ACHN (cell line): Measurements from ENCODE around the gene CYP2W1.
"Not testable (repeated sequence)": the region's sequence is repeated elsewhere in the genome, so short reads cannot be mapped to it uniquely, and the experiment has no call there.

Experiments
- DNase-seq: peaks from one replicate; pipeline ENCODE4 v3.0.0-alpha.2; 2015
- in situ Hi-C: cut with HindIII; loops from 2 replicates; pipeline ENCODE4 v1.10.0; 2017; ENCODE audit warnings: low sequenced_read_pairs, low pct_ligation_motif_present, low pct_unique_long_range_greater_than_20kb

Gene CYP2W1, protein sequence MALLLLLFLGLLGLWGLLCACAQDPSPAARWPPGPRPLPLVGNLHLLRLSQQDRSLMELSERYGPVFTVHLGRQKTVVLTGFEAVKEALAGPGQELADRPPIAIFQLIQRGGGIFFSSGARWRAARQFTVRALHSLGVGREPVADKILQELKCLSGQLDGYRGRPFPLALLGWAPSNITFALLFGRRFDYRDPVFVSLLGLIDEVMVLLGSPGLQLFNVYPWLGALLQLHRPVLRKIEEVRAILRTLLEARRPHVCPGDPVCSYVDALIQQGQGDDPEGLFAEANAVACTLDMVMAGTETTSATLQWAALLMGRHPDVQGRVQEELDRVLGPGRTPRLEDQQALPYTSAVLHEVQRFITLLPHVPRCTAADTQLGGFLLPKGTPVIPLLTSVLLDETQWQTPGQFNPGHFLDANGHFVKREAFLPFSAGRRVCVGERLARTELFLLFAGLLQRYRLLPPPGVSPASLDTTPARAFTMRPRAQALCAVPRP

DNA sequence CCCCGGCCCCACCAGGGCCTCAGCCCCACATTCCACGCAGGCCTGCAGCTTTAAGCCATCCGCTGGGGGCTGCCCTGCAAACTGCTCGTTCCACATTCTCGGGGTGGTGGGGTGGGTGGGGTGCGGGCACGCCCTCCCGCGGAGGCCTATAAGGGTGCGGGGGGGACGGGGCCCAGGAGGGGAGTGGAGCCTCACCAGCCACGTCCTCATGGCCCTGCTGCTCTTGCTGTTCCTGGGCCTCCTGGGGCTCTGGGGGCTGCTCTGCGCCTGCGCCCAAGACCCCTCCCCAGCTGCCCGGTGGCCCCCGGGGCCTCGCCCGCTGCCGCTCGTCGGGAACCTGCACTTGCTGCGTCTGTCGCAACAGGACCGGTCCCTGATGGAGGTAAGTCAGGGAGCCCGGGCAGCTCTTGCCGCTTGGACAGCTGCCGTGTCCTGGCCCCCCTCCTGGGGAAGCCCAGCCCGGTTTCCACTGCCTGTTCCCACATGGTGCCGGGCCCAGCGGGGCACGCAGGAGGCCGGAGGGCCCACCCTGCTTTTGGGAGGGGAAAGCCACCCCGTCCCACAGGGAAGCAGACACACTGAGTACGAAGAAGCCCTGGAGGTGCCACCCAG is at the start of gene CYP2W1:
Gene CYP2W1 (plus strand): TSS at position 178 of the 612 bp plus-strand sequence. CDS start 31 bp downstream, at position 209.
- DNase-seq, result no peak
- in situ Hi-C loops, result no loop called here

DNA sequence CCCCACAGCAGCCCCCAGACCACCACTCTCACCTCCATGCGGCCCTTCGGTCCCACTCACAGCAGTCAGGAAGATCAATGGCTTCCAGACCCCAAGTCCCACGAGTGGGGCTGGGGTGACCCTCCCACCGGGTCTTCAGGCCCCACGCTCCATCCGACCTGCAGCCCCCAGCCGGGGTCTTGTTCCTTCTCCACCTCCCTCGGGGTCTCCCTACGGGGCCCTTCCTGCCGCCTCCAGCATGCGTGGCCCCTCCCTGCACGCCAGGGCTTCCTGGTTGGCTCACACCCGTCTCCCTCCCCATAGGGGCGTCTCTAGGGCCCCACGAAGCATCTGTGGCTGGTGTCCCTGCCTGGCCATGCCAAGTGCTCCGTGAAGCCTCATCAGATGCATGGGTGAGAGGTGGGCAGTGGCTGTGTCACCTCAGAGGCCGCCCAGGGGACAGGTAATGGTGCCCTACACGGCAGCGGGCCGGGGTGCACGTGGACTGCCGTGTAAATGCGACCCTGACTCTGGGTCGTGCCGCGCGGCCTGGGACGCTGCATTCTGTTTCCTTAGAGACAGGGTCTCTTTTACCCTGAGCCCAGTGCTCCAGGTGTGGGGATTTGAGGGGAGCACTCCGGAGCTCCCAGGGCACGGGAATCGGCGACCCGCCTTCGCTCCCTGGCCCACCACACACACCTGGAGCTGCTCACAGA is 48.4 kb upstream of the CYP2W1 start:
- in situ Hi-C loops, result no loop called here
- DNase-seq, result no peak

DNA sequence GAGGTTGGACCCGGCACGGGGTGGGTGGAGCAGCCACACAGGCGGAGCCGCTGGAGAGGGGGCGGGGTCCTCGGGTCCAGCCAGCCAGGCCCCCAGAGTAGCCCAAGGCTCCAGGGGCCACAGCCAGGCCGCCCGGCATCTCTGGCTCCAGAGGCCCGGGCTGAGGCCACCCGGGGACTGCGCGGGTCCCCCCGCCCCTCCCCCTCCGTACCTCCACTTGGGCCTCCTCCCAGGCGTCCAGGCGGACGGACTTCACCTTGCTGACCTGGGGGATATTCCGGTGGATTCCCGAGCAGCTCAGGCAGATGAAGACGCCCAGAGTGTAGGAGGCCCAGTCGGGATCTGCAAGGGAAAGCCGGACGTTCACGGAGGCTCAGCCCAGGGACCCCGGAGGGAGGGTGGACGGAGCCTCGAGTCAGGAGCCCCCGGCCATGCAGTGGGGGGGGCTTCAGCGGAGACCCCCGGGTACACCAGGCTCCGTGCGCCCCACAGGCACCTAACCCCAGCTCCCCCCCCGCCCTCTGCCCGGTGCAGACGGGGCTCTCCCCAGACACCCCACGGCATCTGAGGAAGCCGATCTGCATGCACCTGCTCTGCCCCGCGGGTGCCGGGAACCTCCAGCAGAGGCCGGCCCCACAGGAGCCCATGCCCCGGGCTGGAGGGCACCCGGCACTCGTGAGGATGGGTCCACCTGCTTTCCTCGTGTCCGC is 47.7 kb upstream of the CYP2W1 start:
- DNase-seq, result no peak
- in situ Hi-C loops, result no loop called here

DNA sequence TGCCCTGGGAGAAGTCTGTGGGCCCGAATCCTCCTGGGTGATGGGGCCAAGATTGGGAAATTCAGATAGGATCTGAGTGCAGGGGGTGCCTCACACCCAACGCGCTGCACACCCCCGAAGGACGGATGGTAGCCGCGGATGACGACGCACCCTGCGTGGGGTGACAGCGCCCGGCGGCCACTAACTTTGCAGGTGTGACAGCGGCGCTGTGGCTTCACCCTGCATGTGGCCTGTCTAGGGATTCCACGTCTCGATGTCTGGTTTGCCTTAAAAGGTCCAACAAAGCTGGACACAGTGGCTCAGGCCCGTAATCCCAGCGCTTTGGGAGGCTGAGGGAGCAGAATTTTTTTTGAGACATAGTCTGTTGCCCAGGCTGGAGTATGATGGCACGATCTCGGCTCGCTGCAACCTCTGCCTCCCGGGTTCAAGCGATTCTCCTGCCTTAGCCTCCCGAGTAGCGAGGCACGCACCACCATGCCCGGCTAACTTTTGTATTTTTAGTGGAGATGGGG is 47.1 kb upstream of the CYP2W1 start:
- in situ Hi-C loops, result no loop called here
- no peak for DNase-seq

DNA sequence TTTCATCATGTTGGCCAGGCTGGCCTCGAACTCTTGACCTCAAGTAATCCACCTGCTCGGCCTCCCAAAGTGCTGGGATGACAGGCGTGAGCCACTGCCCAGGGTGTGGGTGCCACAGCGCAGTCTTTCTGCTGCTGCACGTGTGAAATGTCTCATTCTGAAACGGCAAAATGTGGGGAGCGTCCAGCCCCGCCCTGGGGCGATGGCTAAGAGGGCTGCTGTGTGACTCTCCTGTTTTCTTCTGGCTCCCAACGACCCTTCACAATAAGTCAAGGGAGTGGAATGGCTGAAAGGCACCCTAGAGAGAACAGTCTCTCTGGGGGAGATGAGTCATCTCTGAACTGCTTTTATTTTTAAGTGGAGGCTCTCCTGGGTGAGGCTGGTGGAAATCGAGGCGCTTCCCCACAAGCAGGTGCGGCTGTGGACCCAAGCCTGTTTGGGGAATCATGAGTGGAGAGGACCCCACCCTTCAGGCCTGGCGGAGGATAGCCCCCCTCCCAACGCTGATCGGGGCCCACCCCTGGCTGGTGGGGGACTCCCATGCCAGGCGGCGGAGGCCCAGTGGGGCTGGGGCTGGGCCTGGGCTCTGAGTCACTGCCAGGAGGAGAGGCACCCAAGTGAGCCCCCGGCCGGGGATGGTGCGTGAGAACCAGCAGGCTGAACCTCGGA is 46.5 kb upstream of the CYP2W1 start:
- DNase-seq, result peak; percentile 85
- in situ Hi-C loops, result no loop called here

DNA sequence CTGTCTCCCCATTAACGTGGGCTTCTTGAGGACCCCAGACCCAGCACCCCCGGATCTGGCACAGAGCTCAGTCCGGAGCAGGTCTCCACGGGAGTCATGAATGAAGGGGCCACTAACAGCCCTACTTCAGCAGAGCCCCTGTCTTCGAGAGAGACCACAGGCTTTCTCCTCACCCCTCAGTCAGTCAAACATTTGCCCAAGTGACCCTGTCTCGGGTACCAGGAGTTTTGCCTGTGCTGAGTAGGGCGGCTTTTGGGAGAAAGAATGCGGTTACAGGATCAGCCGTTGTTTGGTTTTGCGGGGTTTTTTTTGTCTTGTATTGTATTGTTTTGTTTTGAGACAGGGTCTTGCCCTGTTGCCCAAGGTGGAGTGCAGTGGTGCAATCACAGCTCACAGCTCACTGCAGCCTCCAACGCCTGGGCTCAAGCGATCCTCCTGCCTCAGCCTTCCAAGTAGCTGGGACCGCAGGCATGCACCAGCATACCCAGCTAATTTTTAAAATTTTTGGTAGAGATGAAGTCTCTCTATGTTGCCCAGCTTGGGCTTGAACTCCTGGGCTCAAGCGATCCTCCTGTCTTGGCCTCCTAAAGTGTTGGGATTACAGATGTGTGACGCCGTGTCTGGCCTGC is 45.0 kb upstream of the CYP2W1 start:
- in situ Hi-C loops, result no loop called here

DNA sequence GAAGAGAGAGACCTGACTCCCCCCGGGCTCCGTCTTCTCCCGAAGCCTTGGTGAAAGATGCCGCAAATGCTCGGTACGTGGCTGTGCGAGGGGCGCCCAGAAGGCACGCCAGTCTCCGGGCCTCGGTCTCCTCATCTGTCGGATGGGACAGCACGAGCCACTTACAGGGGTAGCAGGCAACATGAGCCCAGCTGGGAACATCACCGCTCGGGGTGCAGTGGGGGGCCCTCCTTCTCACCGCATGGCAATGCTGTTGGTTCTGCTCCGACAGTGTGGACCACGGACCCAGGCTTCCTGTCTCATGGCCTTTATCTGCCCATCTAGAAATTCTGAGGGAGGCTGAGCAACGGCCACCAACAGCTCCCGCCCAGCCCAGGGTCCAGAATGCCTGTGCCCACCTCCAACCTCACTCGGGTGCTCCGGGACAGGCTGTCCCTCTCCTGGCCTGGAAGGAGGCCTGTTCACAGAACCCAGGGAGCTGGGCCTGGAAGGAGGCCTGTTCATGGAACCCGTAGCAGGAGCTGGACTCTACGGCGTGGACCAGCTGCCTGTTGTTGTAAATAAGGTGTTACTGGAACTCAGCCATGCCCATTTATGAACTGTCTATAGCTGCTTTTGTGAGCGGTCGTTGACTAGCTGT is 44.3 kb upstream of the CYP2W1 start:
- in situ Hi-C loops, result no loop called here

More for the DNA sequence above, 45.0 kb upstream of the CYP2W1 start:
- no peak for DNase-seq

DNA sequence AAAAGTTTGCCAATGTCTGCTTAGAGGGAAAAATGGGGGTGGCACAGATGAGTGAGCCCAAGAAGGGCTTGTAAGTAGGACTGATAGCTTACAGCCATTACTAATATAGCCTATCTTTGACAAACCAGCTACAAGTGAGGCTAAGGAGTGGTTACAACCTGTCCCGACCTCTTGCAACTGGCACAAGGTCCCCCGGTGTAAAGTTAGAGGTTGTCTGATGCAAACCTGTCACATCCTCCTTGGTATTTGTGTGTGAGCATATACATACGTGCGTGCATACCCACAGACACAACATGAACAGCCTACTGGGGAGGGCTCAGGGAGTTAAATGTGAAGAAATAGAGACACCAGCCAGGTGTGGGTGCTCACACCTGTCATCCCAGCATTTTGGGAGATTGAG is 43.1 kb upstream of the CYP2W1 start:
- in situ Hi-C loops, result no loop called here
- DNase-seq, result no peak

More for the DNA sequence above, 44.3 kb upstream of the CYP2W1 start:
- no peak for DNase-seq

DNA sequence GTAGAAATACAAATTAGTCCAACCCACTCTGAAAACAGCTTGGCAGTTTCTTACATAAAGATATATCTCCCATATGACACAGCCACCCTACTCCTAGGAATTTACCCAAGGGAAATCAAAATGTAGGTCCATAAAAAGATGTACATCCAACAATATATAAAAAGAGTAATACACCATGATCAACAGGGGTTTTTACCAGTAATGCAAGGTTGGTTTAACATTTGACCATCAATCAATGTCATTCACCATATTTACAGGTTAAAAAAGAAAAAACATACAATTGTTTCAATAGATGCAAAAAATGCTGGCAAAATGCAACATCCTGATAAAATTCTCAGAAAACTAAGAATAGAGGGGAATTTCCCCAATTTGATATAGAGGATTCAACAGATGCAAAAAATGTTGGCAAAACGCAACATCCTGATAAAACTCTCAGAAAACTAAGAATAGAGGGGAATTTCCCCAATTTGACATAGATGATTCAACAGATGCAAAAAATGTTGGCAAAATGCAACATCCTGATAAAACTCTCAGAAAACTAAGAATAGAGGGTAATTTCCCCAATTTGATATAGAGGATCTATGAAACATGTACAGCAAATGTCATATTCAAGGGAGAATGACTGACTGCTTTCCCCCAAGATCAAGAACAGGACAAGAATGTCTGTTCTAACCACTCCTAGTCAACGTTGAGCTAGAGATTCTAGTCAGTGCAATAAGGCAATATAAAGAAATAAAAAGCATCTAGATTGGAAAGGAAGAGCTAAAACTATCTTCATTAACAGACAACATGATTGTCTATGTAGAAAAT is 42.2 kb upstream of the CYP2W1 start:
- in situ Hi-C loops, result no loop called here
- DNase-seq, result no peak

DNA sequence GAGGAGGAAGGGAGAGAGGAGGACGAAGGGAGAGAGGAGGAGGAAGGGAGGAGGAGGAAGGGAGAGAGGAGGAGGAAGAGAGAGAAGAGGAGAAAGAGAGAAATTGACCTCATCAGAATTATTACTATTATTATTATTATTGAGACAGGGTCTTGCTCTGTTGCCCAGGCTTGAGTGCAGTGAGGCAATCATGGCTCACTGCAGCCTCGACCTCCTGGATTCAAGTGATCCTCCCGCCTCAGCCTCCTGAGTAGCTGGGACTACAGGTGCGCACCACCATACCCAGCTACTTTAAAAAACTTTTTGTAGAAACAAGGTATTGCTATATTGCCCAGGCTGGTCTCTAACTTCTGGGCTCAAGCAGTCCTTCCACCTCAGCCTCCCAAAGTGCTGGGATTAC is 39.2 kb upstream of the CYP2W1 start:
- DNase-seq, in situ Hi-C loops: not testable (repeated sequence)

DNA sequence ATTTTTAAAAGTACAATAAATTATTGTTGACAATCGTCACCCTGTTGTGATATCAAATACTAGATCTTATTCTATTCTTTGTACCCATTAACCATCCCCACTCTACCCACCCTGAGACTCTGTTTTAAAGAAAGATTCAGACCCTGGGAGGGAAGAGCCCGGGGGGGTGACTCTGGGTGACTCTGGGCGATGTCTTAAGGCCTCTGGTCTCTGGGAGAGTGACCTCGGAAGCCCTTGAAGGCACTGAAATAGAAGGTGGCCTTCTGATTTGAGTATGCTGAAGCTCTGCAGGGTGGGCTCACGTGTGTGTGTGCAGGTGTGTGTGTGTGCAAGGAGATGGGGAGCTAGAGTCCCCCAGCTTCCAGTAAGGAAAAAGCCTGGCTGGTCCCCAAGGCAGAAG is 38.2 kb upstream of the CYP2W1 start:
- in situ Hi-C loops, result no loop called here
- DNase-seq, result no peak

DNA sequence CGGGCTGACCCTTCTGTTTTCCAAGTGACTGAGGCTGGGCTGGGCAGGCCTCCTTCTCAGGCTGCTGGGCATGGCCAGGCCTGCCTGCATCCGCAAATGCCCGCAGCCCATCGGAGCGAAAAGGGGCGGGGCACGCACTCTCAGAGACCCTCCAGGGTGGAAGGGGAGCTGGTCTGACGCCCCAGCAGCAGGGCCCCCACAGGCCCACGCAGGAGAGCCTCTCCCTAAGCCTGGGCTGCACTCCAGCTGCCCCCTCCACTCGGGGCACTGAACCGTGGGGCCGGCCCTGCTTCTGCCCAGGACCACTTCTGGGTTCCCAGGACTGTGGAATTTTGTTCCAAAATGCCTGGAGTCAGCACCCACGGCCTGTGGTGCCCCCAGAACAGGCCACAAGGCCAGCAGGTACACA is 37.8 kb upstream of the CYP2W1 start:
- DNase-seq, result no peak
- in situ Hi-C loops, result no loop called here

DNA sequence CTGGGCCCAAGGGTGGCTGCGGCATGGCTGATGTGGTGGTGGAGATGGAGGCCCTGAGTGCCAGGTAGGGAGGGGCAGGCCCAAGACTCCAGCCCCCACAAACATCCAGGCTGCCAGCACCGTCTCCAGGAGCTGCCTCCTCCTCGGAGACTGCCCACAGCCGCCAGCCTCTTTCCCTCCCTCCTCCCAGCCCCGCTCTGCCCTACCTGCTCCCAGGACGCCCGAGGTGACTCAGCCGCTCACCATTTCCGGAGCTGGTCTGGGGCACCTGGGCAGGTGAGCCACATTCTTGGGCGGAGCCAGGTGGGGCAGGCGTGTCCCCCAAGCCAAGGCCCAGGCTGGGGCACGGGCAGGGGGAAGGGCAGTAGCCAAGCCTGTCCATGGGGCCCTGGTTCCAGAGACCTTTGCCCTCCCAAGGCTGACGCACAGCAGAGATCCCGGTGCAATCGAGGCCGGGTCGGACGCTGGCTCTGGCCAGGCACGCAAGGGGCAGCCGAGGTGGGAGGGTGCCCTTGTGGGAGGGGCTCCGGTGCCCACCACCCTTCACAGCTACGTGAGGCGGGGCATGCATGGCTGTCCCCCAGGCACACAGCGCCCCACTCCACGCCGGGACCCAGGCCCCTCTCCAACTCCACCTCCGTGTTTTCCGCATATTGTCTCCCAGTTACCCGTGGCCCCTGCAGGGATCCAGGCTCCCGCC is 37.3 kb upstream of the CYP2W1 start:
- DNase-seq, result no peak
- in situ Hi-C loops, result no loop called here

DNA sequence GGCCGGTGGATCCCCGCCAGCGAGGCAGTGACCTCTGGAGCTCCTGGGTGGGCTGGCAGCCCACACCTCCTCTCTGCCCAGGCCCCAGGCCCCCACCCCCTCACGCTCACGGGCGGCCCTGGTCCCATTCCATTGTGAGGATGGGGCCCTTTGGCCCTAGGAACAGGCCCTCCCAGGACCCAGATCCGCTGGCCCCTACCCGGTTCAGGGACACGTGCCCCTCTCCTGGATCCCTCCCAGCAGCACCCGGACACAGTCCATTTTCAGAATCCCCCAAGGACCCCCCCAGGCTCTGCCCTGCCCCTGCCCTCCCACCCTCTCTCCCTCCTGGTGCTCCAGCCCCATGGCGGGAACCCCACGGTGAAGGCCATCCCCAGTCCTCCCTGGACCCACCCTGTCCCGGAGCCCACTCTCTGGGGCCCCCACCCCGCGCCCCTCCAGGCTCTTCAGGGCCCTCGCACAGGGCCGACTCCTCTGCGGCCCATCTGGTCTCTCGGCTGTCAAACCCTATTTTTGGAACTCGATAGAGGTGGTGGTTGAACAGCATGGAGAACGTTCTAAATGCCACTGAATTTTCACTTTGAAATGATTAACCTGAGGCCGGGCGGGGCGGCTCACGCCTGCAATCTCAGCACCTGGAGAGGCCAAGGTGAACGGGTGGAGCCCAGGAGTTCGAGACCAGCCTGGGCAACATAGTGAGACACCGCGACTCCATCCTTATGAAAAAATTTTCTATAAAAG is 36.6 kb upstream of the CYP2W1 start:
- in situ Hi-C loops, result no loop called here
- DNase-seq, result no peak

DNA sequence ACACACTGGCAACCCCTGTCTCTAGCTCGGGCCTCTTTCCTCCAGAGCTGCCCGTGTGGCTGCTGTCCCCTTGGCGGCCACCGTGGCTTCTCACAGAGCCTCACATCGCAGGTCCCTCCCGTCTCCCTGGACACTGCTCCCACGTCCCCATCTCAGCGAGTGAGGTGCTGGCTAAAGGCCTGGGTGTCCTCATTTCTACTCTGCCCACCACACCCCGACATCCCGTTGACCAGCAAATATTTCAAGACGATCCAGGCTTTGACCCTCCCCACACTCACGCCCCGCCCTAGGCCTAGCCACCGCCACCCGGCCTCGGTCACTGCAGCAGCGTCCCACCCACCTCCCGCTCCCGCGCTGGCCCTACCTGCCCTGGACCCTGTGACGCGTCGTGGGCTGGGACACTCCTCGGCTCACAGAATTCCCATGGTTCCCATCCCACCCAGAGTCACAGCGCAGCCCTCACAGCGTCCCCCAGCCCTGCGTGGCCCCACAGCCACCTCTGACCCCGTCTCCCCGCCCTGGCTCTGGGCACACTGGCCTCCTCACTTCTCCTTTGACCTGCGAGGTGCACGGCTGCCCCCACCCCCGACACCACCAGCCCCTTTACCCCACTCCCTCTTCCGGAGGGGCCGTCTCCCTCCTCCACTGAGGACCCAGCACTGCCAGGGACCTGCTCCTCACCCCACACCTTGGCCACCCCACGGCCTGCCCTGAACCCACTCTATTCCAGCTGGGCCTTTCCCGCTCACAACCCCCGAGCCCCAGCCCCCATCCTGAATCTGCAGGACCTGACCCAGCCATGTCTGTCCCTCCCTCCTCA is 35.4 kb upstream of the CYP2W1 start:
- in situ Hi-C loops, result no loop called here
- no peak for DNase-seq
